Type B pancreatic cell (in vitro differentiated cells): ENCODE data around the gene NOP16. TPM values are rescaled to one million over a fixed set of nuclear protein-coding genes. Genes with fewer than 3 reads are reported as not detected.

Experiments used
- DNase-seq: peaks from one replicate; pipeline ENCODE4 v3.0.0; 2021; ENCODE audit warnings: mixed read lengths; ENCODE audit not compliant: unreplicated experiment; ENCODE audit errors: extremely low spot score
- H3K27ac Mint-ChIP-seq: 2 replicates; pipeline ENCODE4 v1.8.0; 2021; ENCODE audit warnings: mild to moderate bottlenecking, mixed read lengths
- H3K27me3 Mint-ChIP-seq: 2 replicates; pipeline ENCODE4 v1.8.0; 2021; ENCODE audit warnings: mixed read lengths
- H3K36me3 Mint-ChIP-seq: 2 replicates; pipeline ENCODE4 v1.8.0; 2021; ENCODE audit warnings: mixed read lengths
- H3K4me1 Mint-ChIP-seq: one replicate; pipeline ENCODE4 v1.8.0; 2021; ENCODE audit warnings: mixed read lengths; ENCODE audit not compliant: unreplicated experiment
- H3K4me3 Mint-ChIP-seq: 2 replicates; pipeline ENCODE4 v1.8.0; 2021; ENCODE audit warnings: mild to moderate bottlenecking, mixed read lengths
- H3K9me3 Mint-ChIP-seq: 2 replicates; pipeline ENCODE4 v1.8.0; 2021; ENCODE audit warnings: mixed read lengths
- CTCF ChIP-seq: fragments of 200-600 bp; sonication (generic); conservative IDR thresholded peaks from 2 replicates; pipeline ENCODE4 v1.5.0; 2021; ENCODE audit warnings: antibody characterized with exemption, mild to moderate bottlenecking
- total RNA-seq: library from RNA; stranded (reverse); gene quantifications from 2 replicates; pipeline ENCODE4 v1.2.1, GENCODE V29; 2021; ENCODE audit warnings: low replicate concordance

NOP16 gene
- total RNA-seq, 1 donor from 2014 or later: 42.5 TPM

- no peak for DNase-seq
- H3K4me1 Mint-ChIP-seq: peaks cover 10% of the 10 kb centered on the region
- H3K27ac Mint-ChIP-seq: no peak overlapping the region
- peaks cover 13% of the 10 kb centered on the region for H3K36me3 Mint-ChIP-seq
- peak overlapping the region; percentile 87 for H3K4me3 Mint-ChIP-seq
- no peak for TF ChIP-seq CTCF
- H3K27me3 Mint-ChIP-seq: peaks cover 11% of the 10 kb centered on the region
- no peaks in the 10 kb centered on the region for H3K9me3 Mint-ChIP-seq
Measured at GRCh38 chr5:176366232-176366894, 22.0 kb downstream of the NOP16 start.

GRCh38 chr5:176365351-176366231, 22.8 kb downstream of the NOP16 start, which contains the start of gene ARL10:
Gene ARL10, plus strand, starts transcription at chr5:176365487. Its CDS starts 77 bp downstream, at chr5:176365564.
- no peaks in the 10 kb centered on the region for H3K9me3 Mint-ChIP-seq
- H3K4me3 Mint-ChIP-seq: peak within 1 kb of the TSS; percentile 87
- TF ChIP-seq CTCF: no peak
- DNase-seq: no peak
- peaks cover 11% of the 10 kb centered on the region for H3K27me3 Mint-ChIP-seq
- H3K4me1 Mint-ChIP-seq: peaks cover 10% of the 10 kb centered on the region
- H3K27ac Mint-ChIP-seq: no peak within 1 kb of the TSS
- peaks cover 13% of the 10 kb centered on the region for H3K36me3 Mint-ChIP-seq

GRCh38 chr5:176364765-176365350, 23.5 kb downstream of the NOP16 start:
- H3K4me1 Mint-ChIP-seq: peaks cover 11% of the 10 kb centered on the region
- H3K27ac Mint-ChIP-seq: no peak overlapping the region

GRCh38 chr5:176362233-176362490, 26.2 kb downstream of the NOP16 start:
- Mint-ChIP-seq H3K4me1 (peaks cover 12% of the 10 kb centered on the region), H3K27me3 (peaks cover 11% of the 10 kb centered on the region), H3K4me3 (peak overlapping the region; percentile 97), H3K27ac (peak overlapping the region; percentile 89), H3K36me3 (peaks cover 12% of the 10 kb centered on the region), H3K9me3 (no peaks in the 10 kb centered on the region)
- no peak for DNase-seq
- TF ChIP-seq CTCF: no peak

More at GRCh38 chr5:176364765-176365350, 23.5 kb downstream of the NOP16 start:
- peak overlapping the region; percentile 78 for H3K4me3 Mint-ChIP-seq
- no peak for TF ChIP-seq CTCF
- no peaks in the 10 kb centered on the region for H3K9me3 Mint-ChIP-seq
- no peak for DNase-seq
- H3K27me3 Mint-ChIP-seq: peaks cover 11% of the 10 kb centered on the region
- peaks cover 10% of the 10 kb centered on the region for H3K36me3 Mint-ChIP-seq

GRCh38 chr5:176361437-176362232, 26.8 kb downstream of the NOP16 start, which contains the start of gene KIAA1191:
Gene KIAA1191, minus strand, starts transcription at chr5:176361764. Its CDS starts 2,256 bp downstream, at chr5:176359508.
- Mint-ChIP-seq H3K4me3 (peak within 1 kb of the TSS; percentile 97), H3K36me3 (peaks cover 12% of the 10 kb centered on the region), H3K4me1 (peaks cover 12% of the 10 kb centered on the region), H3K27ac (peak within 1 kb of the TSS; percentile 89), H3K9me3 (no peaks in the 10 kb centered on the region), H3K27me3 (peaks cover 11% of the 10 kb centered on the region)
- DNase-seq: peak; percentile 91
- peak; percentile 12 for TF ChIP-seq CTCF
